HG02759 (cell line): Measurements from ENCODE around the gene ENHO.

Experiments
- ATAC-seq: cut with Tn5 transposase; IDR thresholded peaks from one replicate; pipeline ENCODE4 v1.9.1; 2021; ENCODE audit warnings: mild to moderate bottlenecking, moderate library complexity; ENCODE audit not compliant: unreplicated experiment

Gene ENHO

GRCh38 chr9:34508463-34508862, 14.3 kb downstream of the ENHO start:
- ATAC-seq = no peak

- ATAC-seq = no peak
These were observed 14.8 kb downstream of the ENHO start for GRCh38 chr9:34507966-34508365.

GRCh38 chr9:34507556-34507955, 15.2 kb downstream of the ENHO start:
- no peak for ATAC-seq

GRCh38 chr9:34506623-34507022, 16.2 kb downstream of the ENHO start:
- no peak for ATAC-seq

- ATAC-seq = no peak
These were observed 17.2 kb downstream of the ENHO start for GRCh38 chr9:34505370-34506120.

- no peak for ATAC-seq
These were observed 19.4 kb downstream of the ENHO start for GRCh38 chr9:34503406-34503805.

- no peak for ATAC-seq
These were observed 19.9 kb downstream of the ENHO start for GRCh38 chr9:34502891-34503290.

GRCh38 chr9:34502471-34502870, 20.3 kb downstream of the ENHO start:
- no peak for ATAC-seq

GRCh38 chr9:34501889-34502425, 20.8 kb downstream of the ENHO start:
- ATAC-seq = no peak

- no peak for ATAC-seq
These were observed 21.4 kb downstream of the ENHO start for GRCh38 chr9:34501372-34501771.

- peak; percentile 58 for ATAC-seq
These were observed 22.0 kb downstream of the ENHO start for GRCh38 chr9:34500623-34501267.

- ATAC-seq = no peak
These were observed 23.7 kb downstream of the ENHO start for GRCh38 chr9:34499076-34499475.

- no peak for ATAC-seq
These were observed 24.2 kb downstream of the ENHO start for GRCh38 chr9:34498553-34498952.

GRCh38 chr9:34496149-34496712, 26.6 kb downstream of the ENHO start:
- ATAC-seq = no peak

GRCh38 chr9:34493972-34494535, 28.7 kb downstream of the ENHO start:
- ATAC-seq = no peak

GRCh38 chr9:34492051-34492450, 30.7 kb downstream of the ENHO start:
- ATAC-seq = no peak

GRCh38 chr9:34491596-34491995, 31.2 kb downstream of the ENHO start:
- ATAC-seq = no peak

- ATAC-seq = no peak
These were observed 32.0 kb downstream of the ENHO start for GRCh38 chr9:34490760-34491159.

- ATAC-seq = no peak
These were observed 32.4 kb downstream of the ENHO start for GRCh38 chr9:34490360-34490759.

GRCh38 chr9:34486572-34486971, 36.2 kb downstream of the ENHO start:
- ATAC-seq = no peak

GRCh38 chr9:34485822-34486221, 37.0 kb downstream of the ENHO start:
- ATAC-seq = no peak

GRCh38 chr9:34484678-34485077, 38.1 kb downstream of the ENHO start:
- no peak for ATAC-seq
